KG1 (cell line): ENCODE data around the gene RAN.
"Not testable (repeated sequence)": the region's sequence is repeated elsewhere in the genome, so short reads cannot be mapped to it uniquely, and the experiment has no call there.

Source experiments
- DNase-seq: peaks from one replicate; lab custom pipeline; 2025; lab: John Stamatoyannopoulos, UW

RAN gene

DNA sequence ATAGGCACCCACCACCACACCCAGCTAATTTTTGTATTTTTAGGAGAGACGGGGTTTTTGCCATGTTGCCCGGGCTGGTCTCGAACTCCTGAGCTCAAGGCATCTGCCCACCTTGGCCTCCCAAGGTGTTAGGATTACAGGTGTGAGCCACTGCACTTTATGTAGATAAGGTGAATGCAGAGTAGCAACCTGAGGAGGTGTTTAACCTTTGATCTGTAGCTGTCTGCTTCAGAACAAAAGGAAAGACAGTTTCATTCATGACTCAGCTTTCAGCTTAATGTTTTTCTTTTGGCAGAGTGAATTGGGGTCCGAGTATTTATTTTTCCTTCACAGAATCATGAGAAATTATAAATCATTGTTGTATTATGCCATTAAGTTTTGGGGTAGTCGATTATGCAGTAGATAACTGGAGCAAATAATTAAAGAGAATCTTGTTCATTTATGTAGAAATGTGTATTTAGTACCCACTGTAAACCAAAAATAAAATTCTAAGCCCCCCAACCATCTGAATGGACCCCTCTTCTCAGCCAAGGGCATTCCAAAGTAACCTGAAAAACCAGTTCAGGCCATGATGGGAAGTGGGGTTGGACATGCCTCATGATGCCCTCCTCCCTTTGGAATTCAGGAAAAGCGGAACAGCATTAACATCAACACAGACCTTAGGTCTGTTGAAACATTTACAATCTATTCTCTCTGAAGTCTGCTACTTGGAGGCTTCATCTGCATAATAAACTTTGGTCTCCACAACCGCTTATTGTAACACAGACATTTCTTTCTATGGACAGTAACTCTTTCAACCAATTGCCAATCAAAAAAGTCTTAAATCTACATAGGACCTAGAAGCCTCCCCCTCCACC, 22.1 kb upstream of the RAN start:
- no peak for DNase-seq

- DNase-seq: no peak
Observed at GRCh38 chr12:130850418-130851021, 21.3 kb upstream of the RAN start.

GRCh38 chr12:130856088-130856487, 15.8 kb upstream of the RAN start:
- no peak for DNase-seq

DNA sequence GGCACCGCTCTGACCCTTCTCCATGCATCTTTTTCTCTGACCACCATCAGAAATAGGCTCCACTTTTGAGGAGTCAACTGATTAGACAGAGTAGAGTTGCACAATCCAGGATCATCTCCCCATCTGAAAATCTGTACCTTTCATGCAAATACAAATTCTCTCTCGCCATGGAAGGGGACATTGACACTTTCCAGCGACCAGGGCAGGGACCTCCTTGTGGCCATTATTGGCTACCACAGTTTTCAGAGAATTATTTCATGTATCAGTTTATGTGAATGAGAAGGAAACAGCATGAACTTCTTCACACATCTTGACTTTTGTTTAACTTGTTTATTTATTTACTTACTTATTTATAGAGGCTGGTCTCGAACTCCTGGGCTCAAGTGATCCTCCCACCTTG, 13.8 kb upstream of the RAN start:
- no peak for DNase-seq

DNA sequence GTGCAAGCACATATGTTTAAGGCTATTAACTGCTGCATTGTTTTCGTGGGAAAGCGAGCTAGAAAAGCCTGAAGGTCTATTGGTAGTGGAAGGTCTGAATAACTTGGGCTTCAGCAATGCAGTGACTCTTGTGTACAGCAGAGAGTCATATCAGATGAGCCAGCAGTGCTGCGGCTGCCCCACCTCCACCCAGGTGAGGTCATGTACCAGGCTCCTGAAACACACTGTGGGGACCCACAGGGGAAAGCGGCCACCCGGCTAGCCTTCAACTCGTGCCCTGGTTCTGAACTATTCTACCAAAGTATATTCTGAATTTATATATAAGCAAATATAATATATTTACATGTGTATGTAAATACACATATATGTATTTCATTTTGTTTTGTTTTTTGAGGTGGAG, 12.7 kb upstream of the RAN start:
- DNase-seq: no peak

GRCh38 chr12:130860311-130860710, 11.6 kb upstream of the RAN start:
- DNase-seq: no peak

DNA sequence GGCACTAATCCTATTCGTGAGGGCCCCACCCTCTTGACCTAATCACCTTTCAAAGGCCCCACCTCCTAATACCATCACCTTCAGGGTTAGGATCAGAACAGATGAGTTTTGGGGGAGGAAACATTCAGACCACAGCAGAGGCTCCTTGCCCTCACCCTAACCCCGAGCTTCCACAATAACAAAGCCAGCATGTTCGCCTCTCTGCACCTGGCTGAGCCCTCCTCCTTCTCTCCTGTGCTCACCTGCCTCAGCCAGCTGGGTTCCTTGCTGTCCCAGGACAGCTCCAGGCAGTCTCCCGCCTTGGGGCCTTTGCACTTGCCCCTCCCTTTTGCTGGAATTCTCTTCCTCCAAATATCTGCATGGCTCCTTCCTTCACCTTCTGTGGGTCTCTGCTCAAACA, 9.7 kb upstream of the RAN start:
- DNase-seq: no peak

GRCh38 chr12:130862771-130863170, 9.1 kb upstream of the RAN start:
- not testable (repeated sequence) for DNase-seq

DNA sequence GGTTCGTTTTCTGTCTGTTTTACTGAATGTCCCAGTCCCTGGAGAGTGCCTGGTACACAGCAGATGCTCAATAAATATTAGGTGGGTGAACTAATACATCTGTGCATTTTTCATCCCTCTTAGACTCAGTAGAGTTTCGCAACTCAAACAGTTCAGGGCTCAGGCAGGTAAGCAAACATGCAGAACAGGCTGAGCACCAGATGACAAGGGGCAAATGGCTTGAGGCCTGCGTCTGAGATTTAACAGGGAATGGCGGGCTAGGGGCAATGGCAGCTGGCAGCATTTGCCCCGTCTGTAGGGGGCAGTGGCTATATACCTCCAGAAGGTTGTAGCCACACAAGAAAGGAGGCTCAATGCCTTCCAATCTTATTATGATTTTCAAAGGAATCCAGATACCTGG, 8.6 kb upstream of the RAN start:
- DNase-seq: no peak

DNA sequence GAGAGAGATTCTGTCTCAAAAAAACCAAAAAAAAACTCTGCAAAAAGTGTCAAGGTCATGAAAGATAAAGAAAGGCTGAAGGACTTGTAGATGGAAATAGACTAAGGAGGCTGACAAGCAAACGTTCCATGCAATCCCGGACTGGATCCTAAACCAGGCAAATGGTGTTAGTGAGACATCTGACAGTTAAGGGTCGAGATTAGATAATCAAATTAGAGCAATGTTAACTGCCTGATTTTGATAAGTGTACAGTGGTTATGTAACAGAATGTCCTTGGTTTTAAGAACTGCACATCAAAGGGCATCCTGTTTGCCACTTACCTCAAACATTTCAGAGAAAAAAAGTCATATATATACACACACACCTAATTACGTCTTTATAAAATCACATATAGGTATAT, 3.5 kb upstream of the RAN start:
- no peak for DNase-seq

DNA sequence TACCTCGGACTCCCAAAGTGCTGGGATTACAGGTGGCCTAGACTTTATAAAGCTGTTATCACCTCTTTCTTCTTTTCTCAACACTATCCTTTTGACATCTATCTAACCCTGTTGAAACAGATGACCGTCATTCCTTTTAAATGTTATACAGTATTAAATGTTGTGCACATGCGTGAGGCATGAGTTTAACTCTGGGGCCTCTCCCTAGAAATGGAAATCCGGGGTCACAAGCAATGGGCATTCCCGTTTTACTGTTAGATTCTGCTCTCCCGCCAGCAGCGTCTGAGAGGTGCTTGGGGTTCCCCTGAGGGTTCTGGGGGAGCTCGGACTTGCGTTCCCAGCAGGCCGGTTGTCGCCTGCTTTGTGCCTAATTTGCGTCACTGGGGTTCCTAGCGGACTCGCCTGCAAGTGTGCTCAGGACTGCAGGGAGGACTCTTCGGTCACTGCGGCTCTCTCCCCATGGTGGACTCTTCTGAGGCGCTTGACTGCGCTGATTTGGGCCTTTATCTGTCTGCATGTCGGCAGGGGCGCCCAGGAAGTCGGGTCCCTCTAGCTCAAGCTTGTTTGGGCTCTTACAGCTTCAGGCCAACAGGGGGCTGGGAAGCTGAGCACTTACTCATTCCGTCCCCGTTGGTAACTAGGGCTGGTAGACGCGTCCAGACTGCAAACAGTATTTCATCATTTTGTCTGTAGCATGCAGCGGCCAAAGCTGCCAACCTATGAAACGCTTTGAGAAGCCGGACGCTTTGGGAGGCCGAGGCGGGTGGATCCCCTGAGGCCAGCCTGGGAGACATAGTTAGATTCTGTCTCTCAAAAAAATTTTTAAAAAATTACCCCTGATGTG, 1.2 kb upstream of the RAN start:
- DNase-seq: no peak

- no peak for DNase-seq
Observed at GRCh38 chr12:130872179-130873096, 572 bp downstream of the RAN start.

DNA sequence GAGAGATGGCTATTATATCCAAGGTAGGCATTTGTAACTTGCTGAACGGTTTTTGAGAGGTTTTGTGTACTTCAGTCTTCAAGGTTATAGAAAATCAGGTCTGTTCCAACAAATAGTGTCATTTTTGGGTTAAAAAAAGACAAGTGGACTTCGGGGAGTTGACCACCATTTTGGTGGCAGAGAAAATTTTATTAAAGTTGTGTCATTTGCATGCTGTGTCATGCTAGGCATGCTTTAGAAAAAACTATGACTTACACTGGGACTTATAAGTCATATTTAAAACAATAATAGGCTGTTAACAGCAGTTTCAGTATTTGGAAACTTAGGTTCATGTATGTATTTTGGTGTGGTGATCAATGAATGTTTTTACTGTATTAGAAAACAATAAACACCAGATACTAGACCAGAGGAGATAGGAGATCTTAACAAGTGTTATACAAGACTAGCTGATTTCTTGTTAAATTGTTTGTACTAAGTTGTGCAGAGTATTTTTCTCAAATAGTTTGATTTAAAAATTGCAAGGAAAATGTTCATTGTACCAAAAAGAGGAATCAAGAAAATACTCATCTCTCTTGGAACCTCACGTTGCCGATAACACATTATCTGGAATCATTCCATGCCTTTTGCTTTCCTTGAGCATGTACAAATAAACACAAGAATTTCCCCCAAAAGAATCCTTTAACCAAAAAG, 1.4 kb downstream of the RAN start:
- no peak for DNase-seq

DNA sequence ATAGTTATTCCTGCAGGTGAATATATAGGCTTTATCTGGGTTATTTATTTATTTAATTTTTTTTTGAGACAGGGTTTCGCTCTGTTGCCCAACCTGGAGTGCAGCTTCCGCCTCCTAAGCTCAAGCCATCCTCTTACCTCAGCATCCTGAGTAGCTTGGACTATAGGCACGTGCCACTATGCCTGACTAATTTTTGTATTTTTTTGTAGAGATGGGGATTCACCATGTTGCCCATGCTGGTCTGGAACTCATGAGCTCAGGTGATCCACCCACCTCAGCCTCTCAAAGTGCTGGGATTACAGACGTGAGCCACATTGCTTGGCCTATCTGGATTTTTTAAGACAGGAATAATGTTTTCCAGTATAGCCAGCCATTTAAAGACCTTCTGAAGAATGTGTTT, 2.0 kb downstream of the RAN start:
- no peak for DNase-seq

DNA sequence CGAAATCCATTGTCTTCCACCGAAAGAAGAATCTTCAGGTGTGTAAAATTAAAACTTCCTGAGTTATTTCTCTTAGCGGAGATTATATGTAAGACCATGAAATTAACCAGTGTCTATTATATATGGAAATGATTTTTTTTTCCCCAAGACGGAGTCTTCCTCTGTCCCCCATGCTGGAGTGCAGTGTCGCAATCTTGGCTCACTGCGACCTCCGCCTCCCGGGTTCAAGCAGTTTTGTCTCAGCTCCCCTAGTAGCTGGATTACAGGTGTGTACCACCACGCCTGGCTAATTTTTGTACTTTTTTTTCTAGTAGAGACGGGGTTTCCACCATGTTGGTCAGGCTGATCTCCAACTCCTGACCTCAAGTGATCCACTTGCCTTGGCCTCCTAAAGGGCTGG, 2.8 kb downstream of the RAN start:
- DNase-seq: no peak

DNA sequence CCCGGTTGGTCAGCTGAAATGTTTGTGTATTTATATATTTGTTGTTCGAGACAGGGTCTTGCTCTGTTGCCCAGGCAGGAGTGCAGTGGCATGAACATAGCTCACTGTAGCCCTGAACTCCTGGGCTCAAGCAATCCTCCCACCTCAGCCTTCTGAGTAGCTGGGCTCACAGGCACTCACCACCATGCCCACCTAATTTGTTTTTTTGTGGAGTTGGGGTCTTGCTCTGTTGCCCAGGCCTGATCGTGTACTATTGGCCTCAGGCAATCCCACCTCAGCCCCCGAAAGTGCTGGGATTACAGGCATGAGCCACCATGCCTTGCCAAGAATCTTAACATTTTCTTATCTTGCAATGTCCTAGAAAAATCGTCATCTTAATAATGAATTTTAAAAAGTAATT, 3.3 kb downstream of the RAN start:
- DNase-seq: no peak

DNA sequence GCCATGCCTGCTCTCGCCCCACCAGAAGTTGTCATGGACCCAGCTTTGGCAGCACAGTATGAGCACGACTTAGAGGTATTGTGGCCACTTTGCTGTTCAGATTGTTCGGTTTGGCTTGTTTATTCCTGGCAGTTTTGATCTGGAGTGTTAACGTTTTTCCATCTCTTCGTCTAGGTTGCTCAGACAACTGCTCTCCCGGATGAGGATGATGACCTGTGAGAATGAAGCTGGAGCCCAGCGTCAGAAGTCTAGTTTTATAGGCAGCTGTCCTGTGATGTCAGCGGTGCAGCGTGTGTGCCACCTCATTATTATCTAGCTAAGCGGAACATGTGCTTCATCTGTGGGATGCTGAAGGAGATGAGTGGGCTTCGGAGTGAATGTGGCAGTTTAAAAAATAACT, 3.8 kb downstream of the RAN start:
- not testable (repeated sequence) for DNase-seq

- DNase-seq: no peak
Observed at GRCh38 chr12:130876297-130876696, 4.4 kb downstream of the RAN start.

GRCh38 chr12:130876758-130877157, 4.9 kb downstream of the RAN start:
- no peak for DNase-seq

DNA sequence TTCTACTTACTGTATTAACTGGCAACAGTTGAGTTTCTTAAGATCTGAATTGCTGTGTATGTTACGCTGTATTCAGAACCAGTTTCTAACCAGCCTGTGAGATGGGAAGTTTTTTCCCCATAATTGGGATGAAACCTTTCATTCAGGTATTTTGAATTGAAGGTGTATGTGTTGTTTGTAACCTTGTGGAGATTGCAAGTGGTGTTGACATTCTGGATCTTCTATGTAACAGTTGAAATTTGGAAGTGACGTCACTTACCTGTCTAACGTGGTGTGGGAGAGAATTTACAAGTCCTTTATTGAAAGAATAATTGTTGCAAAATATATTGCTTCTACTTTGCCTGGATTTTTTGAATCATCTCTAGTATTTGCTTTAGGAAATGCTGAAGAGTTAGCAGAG, 5.5 kb downstream of the RAN start:
- no peak for DNase-seq
